Liver (tissue), 1 donor: ENCODE results near the gene MUC2.

Experiments
- ATF3 ChIP-seq: IDR thresholded peaks from 2 replicates; pipeline ENCODE4 v1.6.1; 2016; ENCODE audit warnings: antibody characterized with exemption
- NR2F2 ChIP-seq: IDR thresholded peaks from 2 replicates; pipeline ENCODE4 v1.6.1; 2016; ENCODE audit warnings: antibody characterized with exemption
- donor health status: healthy.

DNA sequence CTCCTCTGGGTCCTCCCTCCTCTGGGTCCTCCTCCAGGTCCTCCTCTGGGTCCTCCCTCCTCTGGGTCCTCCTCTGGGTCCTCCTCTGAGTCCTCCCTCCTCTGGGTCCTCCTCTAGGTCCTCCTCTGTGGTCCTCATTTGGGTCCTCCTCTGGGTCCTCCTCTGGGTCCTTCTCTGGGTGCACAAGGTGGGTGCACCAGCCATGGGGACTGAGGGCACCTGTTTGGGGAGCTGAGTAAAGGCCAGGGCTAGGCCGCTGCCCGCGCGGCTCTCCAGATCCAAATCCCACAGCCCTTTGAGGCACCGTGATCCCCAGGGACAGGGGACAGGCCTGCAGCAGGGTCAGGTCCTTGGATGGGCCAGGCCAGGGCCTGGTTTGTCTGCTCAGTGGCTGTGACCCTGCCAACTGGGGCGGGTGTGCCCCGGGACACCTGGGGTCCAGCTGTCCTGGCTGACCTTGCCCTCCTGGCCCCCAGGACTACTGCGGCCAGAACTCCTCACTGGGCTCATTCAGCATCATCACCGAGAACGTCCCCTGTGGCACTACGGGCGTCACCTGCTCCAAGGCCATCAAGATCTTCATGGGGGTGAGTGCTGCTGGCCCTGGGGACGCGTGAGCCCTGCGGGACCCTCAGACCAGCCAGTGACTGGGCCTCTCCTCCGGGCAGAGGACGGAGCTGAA lies 12.7 kb downstream of the MUC2 start:
- TF ChIP-seq ATF3 (no peak), NR2F2 (no peak)
